HG02840 (cell line): ENCODE data around the gene SLC35E1.

Experiments used
- ATAC-seq: cut with Tn5 transposase; IDR thresholded peaks from one replicate; pipeline ENCODE4 v1.9.1; 2021; ENCODE audit warnings: mild to moderate bottlenecking, moderate library complexity, moderate number of reproducible peaks; ENCODE audit not compliant: unreplicated experiment, low FRiP score

The SLC35E1 gene

DNA sequence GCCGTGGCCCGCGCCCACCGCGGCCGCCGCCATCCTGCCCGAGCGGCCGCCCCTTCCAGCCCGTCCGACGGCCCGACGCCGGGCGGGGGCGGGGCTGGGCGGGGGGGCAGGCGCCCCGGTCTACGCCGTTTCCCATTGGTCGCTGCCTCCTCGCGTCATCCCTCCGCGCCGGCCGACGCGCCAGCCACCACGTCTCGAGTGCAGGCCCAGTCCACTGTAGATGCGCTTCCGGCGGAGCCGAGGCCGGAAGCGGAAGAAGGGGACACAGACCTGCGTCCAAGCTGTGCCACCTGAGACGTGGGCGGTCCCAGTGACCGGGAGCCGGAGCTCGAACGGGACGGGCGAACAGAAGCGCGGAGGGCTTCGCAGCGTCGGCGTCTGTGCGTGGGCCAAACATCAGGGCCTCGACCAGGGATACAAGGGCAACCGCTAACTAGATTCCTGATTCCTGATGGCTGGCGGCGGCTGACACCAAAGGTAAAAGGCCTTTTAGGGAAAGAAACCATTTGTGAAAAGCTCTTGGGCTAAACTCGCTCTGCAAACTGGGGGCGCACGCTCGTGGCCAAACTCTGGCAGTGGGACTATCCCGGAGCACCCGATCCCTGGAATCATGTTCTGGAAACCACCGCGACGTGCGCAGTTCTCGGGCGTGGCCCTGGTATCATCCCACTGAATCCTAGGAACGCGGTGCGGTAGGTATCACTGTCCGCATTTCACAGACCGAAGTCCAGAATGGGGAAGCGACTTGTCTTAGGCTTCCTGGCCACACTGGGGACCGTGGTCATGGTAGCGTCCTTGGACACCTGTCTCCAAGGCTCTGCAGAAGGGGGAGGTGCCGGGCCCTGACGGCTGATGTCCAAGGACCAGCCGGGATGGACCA is at the start of gene SLC35E1:
TSS of gene SLC35E1 (minus strand) at position 84 of the 880 bp plus-strand sequence. CDS start at position 33, 51 bp downstream.
- peak; percentile 77 for ATAC-seq

- no peak for ATAC-seq
Measured at GRCh38 chr19:16621165-16621800, 49.1 kb upstream of the SLC35E1 start.

- ATAC-seq: no peak
Measured at GRCh38 chr19:16620584-16620983, 48.4 kb upstream of the SLC35E1 start.

DNA sequence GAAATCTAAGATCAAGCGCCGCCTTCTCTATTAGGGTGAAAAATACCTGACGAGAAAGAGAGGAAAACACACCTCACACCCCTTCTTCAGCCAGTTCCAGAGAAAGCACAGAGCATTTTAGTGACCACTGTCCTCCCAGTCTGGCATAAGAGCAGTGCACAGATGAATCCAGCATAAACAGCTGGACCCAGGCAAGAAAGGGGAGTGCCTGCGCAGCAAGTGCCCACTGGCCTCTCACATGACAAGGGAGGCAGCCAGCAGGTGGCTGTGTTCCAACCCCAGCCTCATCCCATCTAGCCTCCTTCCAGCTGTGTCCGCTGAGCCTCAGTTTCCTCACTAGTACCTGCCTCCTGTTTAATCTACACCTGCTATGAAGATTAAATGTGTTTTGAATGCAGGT is 47.8 kb upstream of the SLC35E1 start:
- no peak for ATAC-seq

DNA sequence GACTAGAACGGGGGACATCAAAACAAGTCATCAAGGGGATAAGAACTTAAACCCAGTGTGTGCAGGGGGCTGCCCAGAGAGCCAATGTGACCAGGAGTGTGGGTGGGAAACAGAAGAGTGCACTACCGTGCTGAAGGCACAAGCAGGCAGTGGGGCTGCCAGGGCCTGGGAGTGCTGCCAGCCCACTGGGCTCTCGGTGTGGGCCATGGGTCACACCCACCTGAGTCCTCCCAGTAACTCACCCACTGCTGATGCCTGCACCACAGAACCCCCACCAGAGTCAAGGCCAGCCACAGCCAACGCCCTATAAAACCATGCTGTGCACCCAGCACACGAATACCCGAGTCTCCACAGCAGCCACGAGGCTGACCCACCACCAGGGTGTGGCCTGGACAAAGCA is 47.2 kb upstream of the SLC35E1 start:
- no peak for ATAC-seq

DNA sequence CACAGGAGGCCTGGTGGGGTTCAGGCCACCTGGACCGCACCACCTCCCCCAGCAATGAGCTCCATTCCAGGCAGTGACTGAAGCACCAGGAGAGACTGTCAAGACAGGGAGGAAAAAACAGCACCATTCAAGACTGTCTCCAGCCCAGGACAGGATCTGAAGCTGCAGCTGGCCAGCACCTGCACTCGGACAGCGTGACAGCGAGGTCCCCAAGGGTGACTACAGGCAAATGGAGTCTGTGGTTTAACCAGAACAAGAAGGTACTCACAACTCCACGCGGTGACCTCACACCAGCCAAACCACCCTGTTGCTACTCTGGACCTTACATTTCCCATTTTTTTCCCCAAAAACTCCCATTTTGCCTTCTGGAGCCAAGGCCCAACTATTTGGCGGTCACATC is 46.0 kb upstream of the SLC35E1 start:
- no peak for ATAC-seq

- ATAC-seq: no peak
Measured at GRCh38 chr19:16615808-16616207, 43.6 kb upstream of the SLC35E1 start.

DNA sequence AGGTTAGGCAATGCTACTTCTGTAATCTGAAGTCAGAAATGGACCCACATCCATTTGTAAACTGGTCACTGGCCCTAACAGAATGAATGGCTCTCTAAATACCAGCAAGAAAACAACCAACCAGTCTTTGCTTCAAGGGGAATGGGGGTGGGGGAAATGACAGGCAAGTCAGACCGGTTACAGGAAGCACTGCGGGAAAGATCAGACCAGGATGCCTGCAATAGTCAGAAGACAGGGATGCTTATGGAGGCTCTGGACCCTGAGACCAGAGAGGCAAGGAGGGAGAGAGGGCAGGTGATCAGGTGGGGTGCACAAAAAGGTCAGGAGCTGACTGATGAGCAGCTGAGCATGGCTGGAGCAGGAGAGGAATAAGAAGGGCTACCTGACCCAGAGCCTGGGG is 42.7 kb upstream of the SLC35E1 start:
- ATAC-seq: no peak

GRCh38 chr19:16613841-16614240 is 41.6 kb upstream of the SLC35E1 start:
- no peak for ATAC-seq

- no peak for ATAC-seq
Measured at GRCh38 chr19:16612636-16613035, 40.4 kb upstream of the SLC35E1 start.

DNA sequence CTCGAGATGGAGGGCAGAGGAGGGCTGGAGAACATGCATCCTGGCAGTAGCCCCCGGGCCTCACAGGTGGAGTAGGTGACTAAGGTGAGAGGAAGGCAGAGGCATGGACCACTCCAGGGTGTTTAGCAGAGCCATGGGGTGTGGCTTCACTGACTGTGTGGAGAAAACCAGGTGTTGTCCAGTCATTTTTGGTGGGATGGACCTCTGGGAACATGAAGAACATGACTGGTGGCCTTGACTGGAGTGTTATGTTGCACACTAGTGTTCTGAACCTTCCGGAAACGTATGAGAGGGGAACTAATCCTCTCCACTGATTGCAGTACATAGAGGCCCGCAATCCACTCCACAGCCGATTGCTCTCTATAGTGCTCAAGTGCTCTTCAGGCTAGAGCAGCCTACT is 38.9 kb upstream of the SLC35E1 start:
- no peak for ATAC-seq

DNA sequence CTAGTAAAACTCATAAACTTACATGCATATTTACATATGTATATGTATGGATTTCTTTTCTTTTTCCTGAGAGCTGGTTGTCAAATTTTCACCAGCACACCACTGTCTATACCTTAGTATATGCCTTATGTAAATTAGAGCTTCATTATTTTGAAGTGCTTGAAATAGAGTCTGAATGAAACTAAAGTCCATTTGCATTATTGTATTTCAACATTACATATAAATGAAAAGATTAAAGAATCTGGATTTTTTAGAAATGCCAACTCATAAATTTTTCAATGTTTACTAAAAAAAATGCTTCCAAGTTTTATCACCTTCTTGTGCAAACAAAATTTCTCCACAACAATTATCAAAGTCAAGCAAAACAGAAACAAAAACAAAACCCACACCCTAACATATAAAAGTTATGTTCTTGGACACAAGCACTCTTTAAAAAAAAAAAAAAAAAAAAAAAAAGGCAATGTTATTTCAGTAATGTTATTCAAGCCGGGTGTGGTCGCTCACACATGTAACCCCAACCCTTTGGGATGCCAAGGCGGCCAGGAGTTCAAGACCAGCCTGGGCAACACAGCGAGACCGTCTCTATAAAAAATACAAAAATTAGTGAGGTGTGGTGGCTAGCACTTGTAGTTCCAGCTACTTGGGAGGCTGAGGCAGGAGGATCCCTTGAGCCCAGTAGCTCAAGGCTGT is 37.4 kb upstream of the SLC35E1 start:
- no peak for ATAC-seq

GRCh38 chr19:16608290-16608739 is 36.1 kb upstream of the SLC35E1 start:
- no peak for ATAC-seq

DNA sequence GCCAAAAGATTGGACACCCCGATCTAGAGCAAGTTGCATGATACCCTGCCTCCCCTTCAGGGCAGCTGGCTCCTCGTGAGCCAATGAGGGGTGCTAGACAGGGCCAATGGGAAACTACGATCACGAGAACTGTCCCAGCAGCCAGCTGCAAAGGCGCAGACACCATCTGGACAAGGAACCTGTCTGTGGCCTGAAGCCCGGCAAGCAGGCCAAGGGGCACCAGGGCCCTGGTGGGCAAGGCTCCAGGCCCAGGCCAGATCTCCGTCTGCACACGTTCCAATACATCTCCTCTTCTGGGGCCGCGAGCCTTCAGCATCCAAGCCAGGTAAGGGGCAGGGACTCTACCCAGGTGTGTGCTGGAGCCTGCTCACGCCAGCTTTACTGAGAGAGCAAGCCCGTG is 35.6 kb upstream of the SLC35E1 start:
- no peak for ATAC-seq

- no peak for ATAC-seq
Measured at GRCh38 chr19:16605553-16605994, 33.4 kb upstream of the SLC35E1 start.

DNA sequence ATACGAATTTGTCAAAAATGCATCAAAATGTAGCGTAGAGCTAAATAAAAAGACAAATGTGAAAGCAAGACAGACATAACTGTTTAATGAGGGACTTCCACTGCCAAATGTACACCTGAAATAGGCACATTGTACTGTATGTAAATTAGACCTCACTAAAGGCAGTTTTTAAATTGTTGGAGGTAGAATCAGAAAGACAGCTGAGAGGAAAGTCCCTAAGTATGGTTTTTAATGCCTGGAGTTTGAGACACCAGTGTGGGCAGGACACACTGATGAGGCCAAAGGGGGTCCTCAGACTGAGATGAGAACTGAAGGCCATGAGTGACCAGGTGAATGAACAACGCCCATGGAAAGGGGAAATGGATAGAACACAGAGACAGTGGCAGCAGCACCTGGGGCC is 32.9 kb upstream of the SLC35E1 start:
- ATAC-seq: no peak

- no peak for ATAC-seq
Measured at GRCh38 chr19:16604615-16605014, 32.4 kb upstream of the SLC35E1 start.

DNA sequence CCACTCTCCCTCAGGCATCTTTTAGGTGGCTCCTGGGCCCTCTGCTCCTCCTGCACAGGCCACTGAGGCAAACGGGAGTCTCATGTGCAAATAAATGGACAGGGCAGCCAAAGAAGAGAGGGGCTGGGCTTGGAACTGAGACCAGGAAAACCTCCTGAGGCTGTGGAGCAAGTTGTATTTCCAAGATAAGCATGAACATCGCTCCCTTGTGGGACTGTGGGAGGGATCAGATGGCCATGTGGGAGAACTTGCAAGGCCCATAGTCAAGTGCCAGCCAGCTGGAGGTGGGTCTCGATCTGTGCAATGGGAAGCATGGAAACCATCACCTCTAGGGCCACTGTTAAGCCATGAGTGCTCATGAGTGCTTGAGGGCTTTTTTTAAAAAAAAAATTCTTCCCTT is 30.9 kb upstream of the SLC35E1 start:
- ATAC-seq: no peak

DNA sequence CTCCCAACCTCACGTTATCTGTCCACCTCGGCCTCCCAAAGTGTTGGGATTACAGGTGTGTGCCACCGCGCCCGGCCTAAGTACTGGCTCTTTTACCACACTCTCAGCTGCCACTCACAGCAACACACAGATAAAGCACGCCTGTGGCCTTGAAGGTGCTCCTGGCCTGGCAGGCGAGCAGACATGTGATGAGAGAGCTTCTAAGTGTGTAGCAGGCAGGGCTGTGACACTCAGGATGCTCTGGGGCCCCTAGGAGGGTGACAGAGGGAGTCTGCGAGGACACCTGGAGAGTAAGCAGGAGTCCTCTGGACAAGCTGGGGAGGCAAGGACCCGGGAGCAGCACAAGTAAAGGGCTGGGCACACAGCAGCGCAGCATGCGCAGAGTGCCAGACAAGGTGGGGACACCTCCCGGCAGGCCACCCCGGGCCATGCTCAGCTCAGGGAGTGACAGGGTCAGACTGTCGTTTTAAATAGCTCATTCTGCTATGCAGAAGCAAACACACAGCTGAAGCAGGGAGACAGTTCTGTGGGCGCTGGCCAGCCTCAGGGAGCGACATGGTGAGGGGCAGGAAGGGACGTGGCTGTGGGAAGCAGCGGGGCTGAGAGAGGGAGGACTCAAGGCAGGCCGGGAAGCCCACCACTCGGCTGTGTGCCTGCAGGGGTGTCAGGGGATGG is 29.3 kb upstream of the SLC35E1 start:
- no peak for ATAC-seq

GRCh38 chr19:16600824-16601223 is 28.6 kb upstream of the SLC35E1 start:
- no peak for ATAC-seq
